ENCODE measurements around the gene SLC25A26.

Gene SLC25A26

DNA sequence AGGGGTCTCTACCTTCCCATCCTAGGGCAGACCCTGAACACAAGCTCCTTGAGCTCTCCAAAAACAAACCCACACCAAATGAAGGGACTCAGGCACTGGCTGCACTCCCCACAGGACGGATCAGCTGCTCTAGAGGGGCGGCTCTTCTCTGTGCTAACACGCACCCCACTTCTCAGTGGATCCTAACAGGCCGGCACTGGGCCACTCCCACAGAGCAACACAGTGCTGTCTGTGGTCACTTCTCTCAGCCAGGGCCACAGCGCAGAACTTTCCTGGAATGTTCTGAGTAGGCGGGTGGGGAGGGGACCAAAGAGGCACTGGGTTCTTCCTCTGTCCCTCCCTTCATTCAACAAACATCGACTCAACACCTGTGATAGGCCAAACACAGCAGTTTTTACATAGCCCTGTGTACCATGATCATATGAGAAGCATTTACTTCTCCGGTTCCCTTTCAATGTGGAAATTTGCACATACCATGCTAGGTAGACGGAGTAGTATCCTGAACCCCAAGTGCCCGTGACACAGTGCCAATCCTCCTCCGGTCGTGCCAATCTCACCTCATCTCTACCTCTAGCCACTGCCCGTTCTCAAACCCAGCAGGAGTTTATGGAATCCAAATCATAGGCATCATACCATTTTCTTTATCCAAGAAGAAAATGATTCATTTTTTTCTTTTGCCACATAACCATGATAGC is 181.9 kb downstream of the SLC25A26 start:
- Histone ChIP-seq H3K4me1 (ENCODE audit: control insufficient read depth, insufficient read depth, low read length) (peaks cover 19% of the 10 kb centered on the region), H3K27ac (ENCODE audit: low read depth, low read length) (no peak overlapping the region), H3K27me3 (ENCODE audit: control insufficient read depth, insufficient read depth, low read length) (no peaks in the 10 kb centered on the region), H3K4me3 (ENCODE audit: low read depth, low read length) (no peak overlapping the region), H3K36me3 (ENCODE audit: control insufficient read depth, insufficient read depth, low read length) (peaks cover 86% of the 10 kb centered on the region), H3K9me3 (ENCODE audit: control insufficient read depth, insufficient read depth, low read depth, low read length) (no peaks in the 10 kb centered on the region), H3K9ac (ENCODE audit: low read length) (no peak overlapping the region)

DNA sequence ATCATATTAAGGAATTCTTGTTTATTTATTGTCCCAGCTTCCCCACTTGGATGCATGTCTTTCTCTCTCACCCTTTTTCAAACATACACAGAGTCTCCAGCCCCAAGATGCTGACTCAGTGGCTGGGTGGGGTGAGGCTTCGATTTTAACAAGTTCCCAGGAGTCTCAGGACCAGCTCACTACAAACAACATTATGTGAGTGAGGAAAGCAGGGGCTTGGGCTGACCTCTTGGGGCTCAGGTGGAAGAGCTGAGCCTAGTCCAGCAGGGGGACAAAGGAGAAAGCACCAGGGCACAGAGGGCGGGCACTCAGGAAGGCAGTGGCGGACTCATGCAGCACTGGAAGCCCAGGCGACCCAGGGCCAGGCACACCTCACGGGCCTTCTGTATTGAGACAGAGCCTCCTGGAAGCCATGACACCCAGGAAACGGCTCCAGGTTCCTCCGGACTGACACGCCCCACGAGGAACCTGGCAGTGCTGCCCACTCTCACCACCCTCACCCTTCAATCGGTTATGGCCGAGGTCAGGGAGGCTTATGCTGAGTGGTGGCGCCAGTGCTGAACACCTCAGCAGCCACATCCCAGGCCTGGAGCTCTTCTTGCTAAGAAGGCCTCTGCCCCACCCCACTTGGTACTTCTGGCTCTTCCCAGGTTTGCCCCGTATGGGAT is 182.7 kb downstream of the SLC25A26 start:
- no peak overlapping the region for H3K9ac ChIP-seq (ENCODE audit: low read length)
- H3K27me3 ChIP-seq (ENCODE audit: control insufficient read depth, insufficient read depth, low read length): no peaks in the 10 kb centered on the region
- H3K9me3 ChIP-seq (ENCODE audit: control insufficient read depth, insufficient read depth, low read depth, low read length): no peaks in the 10 kb centered on the region
- no peak overlapping the region for H3K4me3 ChIP-seq (ENCODE audit: low read depth, low read length)
- H3K4me1 ChIP-seq (ENCODE audit: control insufficient read depth, insufficient read depth, low read length): peaks cover 25% of the 10 kb centered on the region
- no peak overlapping the region for H3K27ac ChIP-seq (ENCODE audit: low read depth, low read length)
- H3K36me3 ChIP-seq (ENCODE audit: control insufficient read depth, insufficient read depth, low read length): peaks cover 86% of the 10 kb centered on the region

DNA sequence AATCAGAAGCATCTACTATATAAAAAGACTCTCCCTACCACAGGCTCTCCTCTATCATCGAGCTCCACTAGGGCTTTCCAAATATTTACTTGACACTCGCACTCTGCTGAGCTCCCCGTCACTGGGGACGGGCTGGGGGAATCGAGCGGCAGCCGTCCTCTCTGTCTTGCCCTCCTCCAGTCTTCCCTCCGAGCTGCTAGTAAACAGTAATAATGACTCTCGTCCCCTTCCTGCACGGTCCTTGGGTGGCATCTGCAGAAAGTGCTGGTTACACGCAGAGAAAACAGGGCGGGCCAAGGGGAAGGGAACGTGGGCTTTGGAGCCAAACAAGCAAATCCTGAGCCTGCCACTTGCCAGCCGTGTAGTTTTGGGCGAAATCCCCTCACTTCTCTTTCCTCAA is 183.4 kb downstream of the SLC25A26 start:
- Histone ChIP-seq H3K9ac (ENCODE audit: low read length) (no peak overlapping the region), H3K4me3 (ENCODE audit: low read depth, low read length) (no peak overlapping the region), H3K27ac (ENCODE audit: low read depth, low read length) (no peak overlapping the region), H3K27me3 (ENCODE audit: control insufficient read depth, insufficient read depth, low read length) (no peaks in the 10 kb centered on the region), H3K9me3 (ENCODE audit: control insufficient read depth, insufficient read depth, low read depth, low read length) (no peaks in the 10 kb centered on the region), H3K4me1 (ENCODE audit: control insufficient read depth, insufficient read depth, low read length) (peaks cover 31% of the 10 kb centered on the region), H3K36me3 (ENCODE audit: control insufficient read depth, insufficient read depth, low read length) (peaks cover 81% of the 10 kb centered on the region)

DNA sequence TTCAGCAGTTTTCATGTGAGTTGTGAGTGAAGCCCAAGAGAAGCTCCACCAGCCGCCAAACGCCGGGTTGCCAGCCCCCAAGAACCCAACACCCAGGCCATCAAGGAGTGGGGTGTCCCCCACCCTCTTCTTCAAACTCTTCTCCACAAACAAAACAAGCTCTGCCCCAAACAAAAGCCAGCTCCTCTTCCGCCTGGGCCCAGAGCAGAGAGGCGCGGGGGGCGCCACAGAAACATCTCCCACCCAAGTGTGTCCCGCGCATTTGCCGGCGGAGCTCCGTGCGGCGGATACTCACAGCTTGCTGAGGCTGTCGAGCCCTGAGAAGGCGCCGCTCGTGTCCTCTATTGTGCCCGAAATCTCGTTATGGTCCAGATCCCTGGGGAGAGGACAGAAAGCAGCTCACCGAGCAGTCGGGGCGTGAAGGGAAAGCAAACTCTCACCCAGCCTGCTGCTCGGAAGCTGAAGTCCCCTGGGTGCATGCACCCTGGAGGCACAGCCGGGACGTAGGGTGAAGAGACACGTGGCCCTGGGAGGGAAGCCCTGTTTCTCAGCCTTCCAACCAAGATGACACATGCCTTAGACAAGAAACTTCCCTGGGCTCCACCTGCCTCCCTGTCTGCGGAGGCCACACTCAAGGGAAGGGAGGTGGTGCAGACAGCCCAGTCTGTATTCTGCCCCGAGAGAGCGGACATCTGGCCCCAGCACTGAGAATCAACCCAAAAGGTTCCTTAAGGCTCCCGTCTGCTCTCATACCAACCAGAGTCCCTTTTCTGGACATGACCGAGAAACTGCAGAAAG is 184.3 kb downstream of the SLC25A26 start:
- H3K4me1 ChIP-seq (ENCODE audit: control insufficient read depth, insufficient read depth, low read length): peaks cover 37% of the 10 kb centered on the region
- no peaks in the 10 kb centered on the region for H3K27me3 ChIP-seq (ENCODE audit: control insufficient read depth, insufficient read depth, low read length)
- no peaks in the 10 kb centered on the region for H3K9me3 ChIP-seq (ENCODE audit: control insufficient read depth, insufficient read depth, low read depth, low read length)
- H3K4me3 ChIP-seq (ENCODE audit: low read depth, low read length): no peak overlapping the region
- H3K27ac ChIP-seq (ENCODE audit: low read depth, low read length): no peak overlapping the region
- peaks cover 85% of the 10 kb centered on the region for H3K36me3 ChIP-seq (ENCODE audit: control insufficient read depth, insufficient read depth, low read length)
- H3K9ac ChIP-seq (ENCODE audit: low read length): no peak overlapping the region

DNA sequence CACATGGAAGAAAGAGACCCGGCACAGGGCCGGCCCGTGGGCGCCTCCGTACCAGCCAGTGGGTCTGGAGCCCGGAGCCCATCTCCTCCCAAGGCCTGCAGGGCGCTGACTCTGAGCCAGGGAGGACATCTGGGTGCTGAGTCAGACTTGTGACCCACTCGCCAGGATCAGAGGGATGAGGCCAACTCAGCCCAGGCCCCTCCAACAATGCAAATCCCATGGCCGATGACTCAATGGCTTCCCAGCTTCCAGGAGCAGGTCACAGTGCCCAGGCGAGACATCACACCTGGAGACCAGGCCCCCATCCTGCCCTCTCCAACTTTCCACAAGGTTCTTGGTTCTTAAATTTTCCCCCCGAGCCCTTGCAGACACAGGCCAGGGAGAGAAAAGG is 184.9 kb downstream of the SLC25A26 start:
- Histone ChIP-seq H3K4me1 (ENCODE audit: control insufficient read depth, insufficient read depth, low read length) (peaks cover 37% of the 10 kb centered on the region), H3K9ac (ENCODE audit: low read length) (no peak overlapping the region), H3K9me3 (ENCODE audit: control insufficient read depth, insufficient read depth, low read depth, low read length) (no peaks in the 10 kb centered on the region), H3K27me3 (ENCODE audit: control insufficient read depth, insufficient read depth, low read length) (no peaks in the 10 kb centered on the region), H3K36me3 (ENCODE audit: control insufficient read depth, insufficient read depth, low read length) (peaks cover 87% of the 10 kb centered on the region), H3K4me3 (ENCODE audit: low read depth, low read length) (no peak overlapping the region), H3K27ac (ENCODE audit: low read depth, low read length) (no peak overlapping the region)

DNA sequence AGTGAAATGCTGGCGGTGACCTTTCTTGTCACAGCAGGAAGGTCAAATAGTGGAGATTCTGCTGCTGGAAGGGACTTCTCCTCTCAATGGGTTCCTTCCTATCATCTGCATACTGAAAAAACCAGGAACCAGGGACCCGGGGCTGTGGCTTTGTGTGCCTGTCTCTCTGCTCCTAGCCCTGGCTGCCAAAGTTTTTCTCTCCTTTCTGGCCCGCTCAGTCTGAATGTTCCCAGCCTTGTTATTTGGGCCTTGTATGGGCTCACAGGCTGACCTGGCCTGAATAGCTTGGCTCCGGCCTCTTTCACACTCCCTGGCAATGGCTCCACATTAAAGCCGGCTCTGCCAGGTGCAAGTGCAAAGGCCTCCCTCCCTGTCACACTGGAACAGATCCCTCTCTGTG is 185.4 kb downstream of the SLC25A26 start:
- H3K27me3 ChIP-seq (ENCODE audit: control insufficient read depth, insufficient read depth, low read length): no peaks in the 10 kb centered on the region
- H3K4me1 ChIP-seq (ENCODE audit: control insufficient read depth, insufficient read depth, low read length): peaks cover 32% of the 10 kb centered on the region
- no peaks in the 10 kb centered on the region for H3K9me3 ChIP-seq (ENCODE audit: control insufficient read depth, insufficient read depth, low read depth, low read length)
- no peak overlapping the region for H3K9ac ChIP-seq (ENCODE audit: low read length)
- no peak overlapping the region for H3K27ac ChIP-seq (ENCODE audit: low read depth, low read length)
- H3K4me3 ChIP-seq (ENCODE audit: low read depth, low read length): no peak overlapping the region
- H3K36me3 ChIP-seq (ENCODE audit: control insufficient read depth, insufficient read depth, low read length): peaks cover 91% of the 10 kb centered on the region

DNA sequence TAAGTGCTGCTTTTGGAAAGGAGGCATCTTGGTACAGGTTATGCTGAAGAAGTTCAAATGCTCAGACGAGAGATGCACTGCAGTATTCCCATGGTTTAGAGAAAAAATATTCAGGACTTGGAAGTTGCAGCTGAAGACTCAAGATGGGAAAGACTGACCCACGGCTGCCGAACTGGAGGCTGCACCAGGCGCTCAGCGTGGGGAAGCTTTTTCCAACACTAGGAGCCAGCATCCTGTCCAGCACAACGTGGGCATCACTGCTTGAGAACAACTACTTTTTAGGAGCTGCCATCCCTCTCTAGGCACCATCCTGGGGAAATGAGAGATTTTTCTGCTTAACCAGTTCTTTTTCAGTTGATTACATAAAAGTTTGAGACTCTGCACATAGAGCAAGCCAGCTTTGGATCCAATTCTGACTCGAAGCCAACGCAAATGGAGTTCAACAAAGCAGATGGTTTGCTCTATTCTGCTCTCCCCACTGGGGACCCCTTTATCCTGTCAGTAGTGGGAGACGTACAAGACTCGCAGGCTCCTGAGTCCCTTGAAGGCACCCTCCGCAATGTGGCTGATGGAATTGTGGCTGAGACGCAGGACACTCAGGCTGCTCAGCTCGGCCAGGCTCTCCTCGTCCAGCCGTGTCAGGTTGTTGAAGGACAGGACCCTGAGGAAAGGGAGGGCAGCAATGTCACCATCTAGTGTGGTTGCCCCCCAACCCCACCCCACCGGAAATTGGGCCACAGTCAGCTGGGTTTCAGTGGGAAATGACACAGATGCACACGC is 186.2 kb downstream of the SLC25A26 start:
- Histone ChIP-seq H3K9me3 (ENCODE audit: control insufficient read depth, insufficient read depth, low read depth, low read length) (no peaks in the 10 kb centered on the region), H3K36me3 (ENCODE audit: control insufficient read depth, insufficient read depth, low read length) (peaks cover 91% of the 10 kb centered on the region), H3K27ac (ENCODE audit: low read depth, low read length) (no peak overlapping the region), H3K9ac (ENCODE audit: low read length) (no peak overlapping the region), H3K4me1 (ENCODE audit: control insufficient read depth, insufficient read depth, low read length) (peaks cover 24% of the 10 kb centered on the region), H3K4me3 (ENCODE audit: low read depth, low read length) (no peak overlapping the region), H3K27me3 (ENCODE audit: control insufficient read depth, insufficient read depth, low read length) (no peaks in the 10 kb centered on the region)

DNA sequence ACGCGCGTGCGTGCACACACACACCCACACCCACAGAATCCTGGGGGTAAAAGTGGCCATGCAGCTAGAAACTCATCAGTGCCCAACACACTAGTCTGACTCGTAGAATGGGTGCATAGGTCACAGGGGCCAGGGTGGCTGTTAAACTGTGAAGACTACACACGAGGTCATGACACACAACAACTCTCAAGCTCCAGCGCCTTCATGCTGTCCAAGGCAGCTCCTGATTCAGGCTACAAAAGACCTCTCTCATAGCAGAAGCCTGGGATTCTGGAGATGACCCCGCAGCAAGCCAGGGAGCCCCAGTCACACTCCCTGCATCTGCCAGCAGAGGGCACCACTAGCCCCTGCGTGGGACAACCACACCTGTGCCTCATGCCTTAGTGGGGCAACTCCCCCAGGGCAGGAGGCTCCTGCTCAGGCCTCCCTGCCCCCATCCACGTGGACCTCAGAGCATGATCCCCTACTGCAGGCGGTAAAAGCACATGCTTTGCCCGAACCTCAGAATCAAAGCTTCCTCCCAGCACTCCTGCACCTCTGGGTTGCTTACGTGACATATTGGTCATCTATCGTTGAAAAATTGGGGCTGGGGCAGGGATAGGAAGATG is 186.9 kb downstream of the SLC25A26 start:
- peaks cover 92% of the 10 kb centered on the region for H3K36me3 ChIP-seq (ENCODE audit: control insufficient read depth, insufficient read depth, low read length)

DNA sequence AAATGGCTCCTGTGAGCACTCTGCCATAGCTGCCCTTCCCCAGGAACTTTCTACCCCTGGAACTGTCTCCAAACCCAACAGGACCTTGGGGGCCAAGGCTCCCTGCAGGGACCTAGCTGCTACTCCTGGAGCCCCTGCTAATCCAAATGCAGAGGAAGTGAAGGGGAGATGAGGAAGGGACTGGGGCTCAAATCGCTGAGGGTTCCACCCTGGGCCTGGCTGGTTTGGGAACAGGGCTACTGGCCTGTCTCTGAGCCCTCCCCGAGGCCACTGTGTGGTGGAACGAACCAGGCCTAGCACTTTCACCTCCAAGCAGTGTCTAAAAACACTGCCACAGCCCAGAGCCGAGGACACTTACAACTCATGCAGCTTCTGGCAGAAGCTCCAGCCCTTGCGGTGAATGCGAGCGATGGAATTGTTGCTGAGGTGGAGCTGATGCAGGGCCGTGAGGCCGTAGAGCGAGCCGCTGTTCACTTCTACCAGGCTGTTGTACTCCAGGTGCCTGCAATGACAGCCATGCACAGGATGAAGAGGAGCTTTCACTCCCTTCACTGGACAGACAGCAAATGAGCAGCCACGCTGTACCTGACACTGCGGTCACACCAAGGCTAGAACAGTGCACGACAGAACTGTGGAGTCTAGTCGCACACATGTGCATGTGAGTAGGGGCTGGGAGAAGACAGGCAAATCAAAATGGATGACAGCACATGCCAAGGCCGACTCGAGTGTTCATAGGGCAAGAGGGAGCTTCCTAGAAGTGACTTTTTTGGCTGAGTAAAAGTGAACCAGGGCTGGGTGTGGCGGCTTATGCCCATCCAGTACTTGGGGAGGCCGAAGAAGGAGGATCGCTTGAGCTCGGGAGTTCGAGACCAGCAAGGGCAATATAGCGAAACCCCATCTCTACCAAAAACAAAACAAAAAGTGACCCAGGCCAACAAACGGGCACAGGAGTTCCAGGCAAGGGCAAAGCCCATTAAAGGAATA is 189.3 kb downstream of the SLC25A26 start:
- Histone ChIP-seq H3K9me3 (ENCODE audit: control insufficient read depth, insufficient read depth, low read depth, low read length) (no peaks in the 10 kb centered on the region), H3K27me3 (ENCODE audit: control insufficient read depth, insufficient read depth, low read length) (no peaks in the 10 kb centered on the region), H3K36me3 (ENCODE audit: control insufficient read depth, insufficient read depth, low read length) (peaks cover 89% of the 10 kb centered on the region), H3K4me1 (ENCODE audit: control insufficient read depth, insufficient read depth, low read length) (peaks cover 18% of the 10 kb centered on the region), H3K4me3 (ENCODE audit: low read depth, low read length) (no peak overlapping the region), H3K9ac (ENCODE audit: low read length) (no peak overlapping the region), H3K27ac (ENCODE audit: low read depth, low read length) (no peak overlapping the region)

More for the DNA sequence above, 186.9 kb downstream of the SLC25A26 start:
- H3K4me3 ChIP-seq (ENCODE audit: low read depth, low read length): no peak overlapping the region
- no peak overlapping the region for H3K9ac ChIP-seq (ENCODE audit: low read length)
- H3K9me3 ChIP-seq (ENCODE audit: control insufficient read depth, insufficient read depth, low read depth, low read length): no peaks in the 10 kb centered on the region
- H3K4me1 ChIP-seq (ENCODE audit: control insufficient read depth, insufficient read depth, low read length): peaks cover 21% of the 10 kb centered on the region
- no peaks in the 10 kb centered on the region for H3K27me3 ChIP-seq (ENCODE audit: control insufficient read depth, insufficient read depth, low read length)
- no peak overlapping the region for H3K27ac ChIP-seq (ENCODE audit: low read depth, low read length)

All from HUES6 (cell line).